HS-5 (cell line): ENCODE results near the gene ADAM21.
"Not testable (repeated sequence)": the region's sequence is repeated elsewhere in the genome, so short reads cannot be mapped to it uniquely, and the experiment has no call there.

Experiments
- DNase-seq: peaks from one replicate; pipeline ENCODE4 v3.0.0-alpha.2; 2012; ENCODE audit warnings: low read depth

The ADAM21 gene

GRCh38 chr14:70477356-70478105 is 25.6 kb downstream of the ADAM21 start:
- DNase-seq, result not testable (repeated sequence)

DNA sequence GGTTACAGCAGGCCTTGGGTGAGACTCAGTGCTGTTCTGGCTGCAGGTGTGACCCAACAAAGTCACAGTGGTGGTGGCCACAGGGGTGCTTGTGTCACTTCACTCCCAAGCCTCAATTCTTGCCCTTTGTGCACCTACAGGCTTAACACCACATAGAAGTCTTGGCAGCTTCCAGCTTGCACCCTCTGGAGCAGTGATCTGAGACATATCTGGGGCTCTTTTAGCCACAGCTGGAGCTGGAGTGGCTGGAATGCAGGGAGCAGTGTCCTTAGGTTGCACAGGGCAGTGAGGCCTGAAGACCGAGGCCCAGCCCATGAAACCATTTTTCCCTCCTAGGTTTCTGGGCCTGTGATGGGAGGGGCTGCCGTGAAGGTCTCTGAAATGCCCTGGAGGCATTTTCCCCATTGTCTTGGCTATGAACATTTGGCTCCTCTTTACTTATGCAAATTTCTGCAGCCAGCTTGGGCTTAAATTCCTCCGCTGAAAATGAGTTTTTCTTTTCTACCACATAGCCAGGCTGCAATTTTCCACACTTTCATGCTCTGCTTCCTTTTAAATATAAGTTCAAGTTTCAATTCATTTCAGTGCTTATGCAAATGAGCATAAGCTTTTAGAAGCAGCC is 37.7 kb downstream of the ADAM21 start:
- DNase-seq, result no peak

DNA sequence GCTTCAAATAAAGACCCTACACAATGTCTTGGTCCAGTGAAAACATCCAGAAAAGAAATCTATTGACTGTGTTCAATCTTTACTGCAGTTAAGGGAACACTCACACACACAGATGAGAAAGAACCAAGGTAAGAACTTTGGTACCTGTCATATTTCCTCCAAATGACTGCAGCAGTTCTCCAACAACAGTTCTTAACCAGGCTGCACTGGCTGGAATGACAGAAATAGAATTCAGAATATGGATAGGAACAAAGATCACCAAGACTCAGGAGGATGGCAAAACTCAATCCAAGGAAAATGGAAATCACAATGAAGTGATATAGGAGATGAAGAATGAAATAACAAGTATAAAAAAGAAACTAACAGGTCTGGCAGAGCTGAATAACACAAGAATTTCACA is 46.2 kb downstream of the ADAM21 start:
- no peak for DNase-seq
